ENCODE measurements around the gene TMTC4.

GRCh38 chr13:100588331-100589177 is 86.0 kb downstream of the TMTC4 start, which contains the start of gene GGACT:
- TF ChIP-seq CTCF (IDR thresholded peaks at IDR 0.05; ENCODE audit: low read depth, low read length, poor library complexity, severe bottlenecking) (peak; percentile 77), EZH2phosphoT487 (IDR thresholded peaks at IDR 0.05; ENCODE audit: borderline replicate concordance, low read length) (no peak)

Data from DOHH2 (cell line).